Measurements from ENCODE around the gene FYB1. TPM values are rescaled to one million over a fixed set of nuclear protein-coding genes. Genes with fewer than 3 reads are reported as not detected.

FYB1 gene
- total RNA-seq, 1 experiment from 2014 or later = not detected

GRCh38 chr5:39132792-39133191, 86.6 kb downstream of the FYB1 start:
- DNase-seq = no peak
- TF ChIP-seq, protein P1, sequence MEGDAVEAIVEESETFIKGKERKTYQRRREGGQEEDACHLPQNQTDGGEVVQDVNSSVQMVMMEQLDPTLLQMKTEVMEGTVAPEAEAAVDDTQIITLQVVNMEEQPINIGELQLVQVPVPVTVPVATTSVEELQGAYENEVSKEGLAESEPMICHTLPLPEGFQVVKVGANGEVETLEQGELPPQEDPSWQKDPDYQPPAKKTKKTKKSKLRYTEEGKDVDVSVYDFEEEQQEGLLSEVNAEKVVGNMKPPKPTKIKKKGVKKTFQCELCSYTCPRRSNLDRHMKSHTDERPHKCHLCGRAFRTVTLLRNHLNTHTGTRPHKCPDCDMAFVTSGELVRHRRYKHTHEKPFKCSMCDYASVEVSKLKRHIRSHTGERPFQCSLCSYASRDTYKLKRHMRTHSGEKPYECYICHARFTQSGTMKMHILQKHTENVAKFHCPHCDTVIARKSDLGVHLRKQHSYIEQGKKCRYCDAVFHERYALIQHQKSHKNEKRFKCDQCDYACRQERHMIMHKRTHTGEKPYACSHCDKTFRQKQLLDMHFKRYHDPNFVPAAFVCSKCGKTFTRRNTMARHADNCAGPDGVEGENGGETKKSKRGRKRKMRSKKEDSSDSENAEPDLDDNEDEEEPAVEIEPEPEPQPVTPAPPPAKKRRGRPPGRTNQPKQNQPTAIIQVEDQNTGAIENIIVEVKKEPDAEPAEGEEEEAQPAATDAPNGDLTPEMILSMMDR (conservative IDR thresholded peaks at IDR 0.05) = no peak
- Mint-ChIP-seq H3K9me3 (no peaks in the 10 kb centered on the region), H3K27me3 (ENCODE audit: low read depth) (no peaks in the 10 kb centered on the region; the same call in 1 of the 2 replicates), H3K4me1 (peaks cover 2 to 3% of the 10 kb centered on the region in 2 experiments), H3K36me3 (ENCODE audit: insufficient read depth in 1 of 3, low read depth in 3 of 3) (no peaks in the 10 kb centered on the region), H3K27ac (no peak overlapping the region), H3K4me3 (no peak overlapping the region)
- H3K4me1 ChIP-seq (ENCODE audit: insufficient read depth, low read length) = no peaks in the 10 kb centered on the region
- no peak overlapping the region for H3K9ac ChIP-seq (ENCODE audit: extremely low read depth, insufficient read length, low read length)
- H3T11ph ChIP-seq (ENCODE audit: low read length) = no peak overlapping the region
- no peak overlapping the region for H3K18ac ChIP-seq (ENCODE audit: insufficient read length, low read depth, low read length)
- no peak overlapping the region for H3K14ac ChIP-seq (ENCODE audit: insufficient read depth, low read length)
- H2BK5ac ChIP-seq (ENCODE audit: insufficient read length, low read length) = no peak overlapping the region
- no peak overlapping the region for H2BK20ac ChIP-seq (ENCODE audit: low read depth, low read length, poor library complexity, severe bottlenecking)
- H4K5ac ChIP-seq (ENCODE audit: insufficient read length, low read depth, low read length) = no peak overlapping the region
- no peak overlapping the region for H3K4ac ChIP-seq (ENCODE audit: low read depth, low read length)
- no peak overlapping the region for H2BK12ac ChIP-seq (ENCODE audit: insufficient read length, low read depth, low read length)
- H2BK120ac ChIP-seq (ENCODE audit: low read depth, low read length, poor library complexity, severe bottlenecking) = no peak overlapping the region
- H3K27me3 ChIP-seq (ENCODE audit: insufficient read depth, low read length) = no peaks in the 10 kb centered on the region
- H4K8ac ChIP-seq (replicated peaks; ENCODE audit: insufficient read length, low read depth, low read length) = no peak overlapping the region
- no peak overlapping the region for H2AFZ ChIP-seq (ENCODE audit: low read length)
- no peaks in the 10 kb centered on the region for H4K20me1 ChIP-seq (ENCODE audit: control insufficient read depth, insufficient read depth, insufficient read length)
- no peak overlapping the region for H2AK5ac ChIP-seq (ENCODE audit: insufficient read length, low read length)
- H4K91ac ChIP-seq (ENCODE audit: insufficient read length, low read depth, low read length) = no peak overlapping the region
- no peaks in the 10 kb centered on the region for H3K9me3 ChIP-seq (ENCODE audit: control insufficient read depth, low read depth, low read length)
- H2BK15ac ChIP-seq (ENCODE audit: low read depth, low read length) = no peak overlapping the region
- no peak overlapping the region for H3K23ac ChIP-seq (ENCODE audit: insufficient read length, low read depth, low read length)
- no CpG with 5 or more reads among the region's 3 CpGs for WGBS (ENCODE audit: extremely low coverage, insufficient read length, low lambda C conversion rate)
- no peak overlapping the region for H3K56ac ChIP-seq (ENCODE audit: insufficient read length, low read depth, low read length)
- H3K79me1 ChIP-seq (ENCODE audit: insufficient read depth, low read depth, low read length, poor library complexity, severe bottlenecking) = no peaks in the 10 kb centered on the region
- no peaks in the 10 kb centered on the region for H3K23me2 ChIP-seq (ENCODE audit: insufficient read length, low read depth, low read length, poor library complexity, severe bottlenecking)
- no peak overlapping the region for H3K4me2 ChIP-seq (ENCODE audit: insufficient read depth, insufficient read length, low read length)
- H3K79me2 ChIP-seq (ENCODE audit: insufficient read depth, low read length) = no peaks in the 10 kb centered on the region
- H3K27ac ChIP-seq (ENCODE audit: insufficient read length, low read depth, low read length) = no peak overlapping the region

Data from H9 (cell line).